Stomach (tissue), 4 donors: ENCODE results near the gene SIK3.
"Not testable (repeated sequence)": the region's sequence is repeated elsewhere in the genome, so short reads cannot be mapped to it uniquely, and the experiment has no call there.

Experiments used
- CTCF ChIP-seq, 7 experiments: fragments of 450-650 bp in 4 of 7; fragments of 200-600 bp in 3 of 7; sonication (generic) in 3 of 7; IDR thresholded peaks; one replicate each; pipeline ENCODE4 v1.5.1; 2016 to 2019; ENCODE audit warnings: antibody characterized with exemption in 7 of 7, control low read depth in 2 of 7, mild to moderate bottlenecking in 1 of 7
- EP300 ChIP-seq: sonication (generic); formaldehyde crosslinking; IDR thresholded peaks from one replicate; pipeline ENCODE4 v1.6.1; 2017; ENCODE audit warnings: antibody characterized with exemption
- POLR2A ChIP-seq, 4 donors: fragments of 450-650 bp; IDR thresholded peaks; one replicate each; pipeline ENCODE4 v1.6.1; 2016; ENCODE audit warnings: antibody characterized with exemption in 4 of 4, control low read depth in 2 of 4, mild to moderate bottlenecking in 1 of 4, moderate library complexity in 1 of 4

GRCh38 chr11:116834535-116835041 is 263.6 kb downstream of the SIK3 start:
- not testable (repeated sequence) for TF ChIP-seq EP300; POLR2A (IDR thresholded peaks at IDR 0.05); CTCF (IDR thresholded peaks at IDR 0.05)
